HCT116 (cell line): ENCODE results near the gene ZNF606. TPM values are rescaled to one million over a fixed set of nuclear protein-coding genes. Genes with fewer than 3 reads are reported as not detected.

Experiments
- ATAC-seq: fragments of 200-7000 bp; cut with Tn5 transposase; 2 replicates; pipeline ENCODE4 v1.9.1; 2020; ENCODE audit warnings: mild to moderate bottlenecking, moderate library complexity
- BruUV-seq: library from RNA; stranded (reverse); fragments of 400-500 nt; replicated peaks from 2 replicates; lab custom pipeline; 2021; lab: Mats Ljungman, UMichigan
- CTCF ChIA-PET: fragments of 300-600 bp; sonication (Branson Sonifier 250); formaldehyde crosslinking; loops from one replicate; lab custom pipeline; 2021; ENCODE audit warnings: antibody characterized with exemption; lab: Charles Lee
- POLR2A ChIA-PET: fragments of 300-600, 350-600 bp; sonication (Branson Sonifier 250); formaldehyde crosslinking; loops from one replicate; lab custom pipeline; 2021; ENCODE audit warnings: antibody characterized with exemption; lab: Charles Lee
- RAD21 ChIA-PET, 2 experiments: fragments of 300-600 bp; sonication (Branson Sonifier 250); formaldehyde crosslinking; loops; one replicate each; lab custom pipeline; 2023; ENCODE audit warnings: low total read pairs in 2 of 2; ENCODE audit not compliant: uncharacterized antibody in 2 of 2, unreplicated experiment in 2 of 2, low non-redundant PET in 1 of 2; lab: Charles Lee
- DNase-seq: peaks from one replicate; pipeline ENCODE4 v3.0.0-alpha.2; 2010; ENCODE audit warnings: low read depth, low spot score
- H2AFZ ChIP-seq: fragments of 200-600 bp; shearing (Covaris generic), sonication (generic); 2 replicates; pipeline ENCODE4 v1.6.1; 2017; ENCODE audit warnings: low read depth, mixed run types, mixed read lengths, antibody characterized with exemption, low read length; ENCODE audit not compliant: poor library complexity, severe bottlenecking
- H3K27ac ChIP-seq: 2 replicates; pipeline ENCODE4 v1.5.1; 2012; ENCODE audit warnings: low read depth, low read length
- H3K27me3 ChIP-seq: fragments of 200-600 bp; sonication (generic); 2 replicates; pipeline ENCODE4 v1.6.1; 2016; ENCODE audit warnings: mixed run types, low read length, mixed read lengths; ENCODE audit not compliant: insufficient read depth
- H3K36me3 ChIP-seq, 2 experiments: fragments of 200-500 bp in 1 of 2; fragments of 200-600 bp in 1 of 2; sonication (Bioruptor generic) in 1 of 2; sonication (generic) in 1 of 2; 2 replicates each; pipeline versions ENCODE4 v1.5.1 to v1.6.1; 2014 to 2016; ENCODE audit warnings: low read length in 2 of 2, inconsistent platforms in 1 of 2, mixed read lengths in 1 of 2, mixed run types in 1 of 2; ENCODE audit not compliant: insufficient read depth in 2 of 2, control insufficient read depth in 1 of 2
- H3K4me1 ChIP-seq, 2 experiments: fragments of 200-600 bp in 1 of 2; sonication (generic) in 1 of 2; 2 replicates each; pipeline versions ENCODE4 v1.5.1 to v1.6.1; 2012 to 2017; ENCODE audit warnings: low read length in 2 of 2, inconsistent platforms in 1 of 2, mild to moderate bottlenecking in 1 of 2, mixed read lengths in 1 of 2, mixed run types in 1 of 2, moderate library complexity in 1 of 2; ENCODE audit not compliant: insufficient read depth in 2 of 2, control insufficient read depth in 1 of 2
- H3K4me2 ChIP-seq: fragments of 200-600 bp; sonication (generic); 2 replicates; pipeline ENCODE4 v1.6.1; 2017; ENCODE audit warnings: mixed run types, low read length, mixed read lengths
- H3K4me3 ChIP-seq, 2 experiments: fragments of 200-600 bp in 1 of 2; sonication (generic) in 1 of 2; replicated peaks in 1 of 2; 2 replicates each; pipeline ENCODE4 v1.5.1; 2011 to 2016; ENCODE audit warnings: low read length in 2 of 2, control low read depth in 1 of 2, low read depth in 1 of 2, mild to moderate bottlenecking in 1 of 2, mixed read lengths in 1 of 2, mixed run types in 1 of 2
- H3K79me2 ChIP-seq: fragments of 200-600 bp; sonication (generic); 2 replicates; pipeline ENCODE4 v1.6.1; 2017; ENCODE audit warnings: mild to moderate bottlenecking, mixed run types, low read length, moderate library complexity, mixed read lengths; ENCODE audit not compliant: insufficient read depth
- H3K9ac ChIP-seq: fragments of 200-600 bp; sonication (generic); 2 replicates; pipeline ENCODE4 v1.6.1; 2016; ENCODE audit warnings: low read length, mixed read lengths
- H3K9me2 ChIP-seq: fragments of 200-600 bp; sonication (generic), shearing (Covaris generic); 2 replicates; pipeline ENCODE4 v1.6.1; 2017; ENCODE audit warnings: mixed run types, mild to moderate bottlenecking, moderate library complexity; ENCODE audit not compliant: insufficient read depth
- H3K9me3 ChIP-seq, 2 experiments: fragments of 200-500 bp in 1 of 2; fragments of 200-600 bp in 1 of 2; sonication (Bioruptor generic) in 1 of 2; sonication (generic) in 1 of 2; 2 replicates each; pipeline ENCODE4 v1.6.1; 2014 to 2017; ENCODE audit warnings: low read length in 2 of 2, mixed read lengths in 2 of 2, inconsistent platforms in 1 of 2, low read depth in 1 of 2, mild to moderate bottlenecking in 1 of 2, mixed run types in 1 of 2, moderate library complexity in 1 of 2; ENCODE audit not compliant: control insufficient read depth in 1 of 2, insufficient read depth in 1 of 2
- H4K20me1 ChIP-seq: fragments of 200-600 bp; sonication (generic), shearing (Covaris generic); 2 replicates; pipeline ENCODE4 v1.6.1; 2017; ENCODE audit warnings: mixed run types, mild to moderate bottlenecking, moderate library complexity; ENCODE audit not compliant: insufficient read depth
- ATF3 ChIP-seq: IDR thresholded peaks from 2 replicates; pipeline ENCODE4 v1.6.1; 2012
- CBX3 ChIP-seq: IDR thresholded peaks from 2 replicates; pipeline ENCODE4 v1.6.1; 2012; ENCODE audit warnings: low read depth
- EGR1 ChIP-seq: IDR thresholded peaks from 2 replicates; pipeline ENCODE4 v1.6.1; 2012; ENCODE audit warnings: low read depth
- ELF1 ChIP-seq: IDR thresholded peaks from 2 replicates; pipeline ENCODE4 v1.6.1; 2012; ENCODE audit warnings: low read depth, borderline replicate concordance
- EZH2 ChIP-seq: fragments of 200-600 bp; sonication (generic); IDR thresholded peaks from 2 replicates; pipeline ENCODE4 v1.6.1; 2017; ENCODE audit warnings: antibody characterized with exemption, mixed run types
- EZH2phosphoT487 ChIP-seq: fragments of 200-600 bp; IDR thresholded peaks from 2 replicates; pipeline ENCODE4 v1.6.1; 2018; ENCODE audit warnings: antibody characterized with exemption, borderline replicate concordance
- FOSL1 ChIP-seq: IDR thresholded peaks from 2 replicates; pipeline ENCODE4 v1.6.1; 2012; ENCODE audit warnings: low read depth
- JUND ChIP-seq: IDR thresholded peaks from 2 replicates; pipeline ENCODE4 v1.6.1; 2012
- POLR2A ChIP-seq: IDR thresholded peaks from 2 replicates; pipeline ENCODE4 v1.7.0; 2011; ENCODE audit warnings: borderline replicate concordance; ENCODE audit not compliant: insufficient read depth, insufficient read length; ENCODE audit errors: extremely low read depth
- POLR2AphosphoS5 ChIP-seq: IDR thresholded peaks from 2 replicates; pipeline ENCODE4 v1.6.1; 2011; ENCODE audit warnings: mild to moderate bottlenecking, low read depth, low read length, moderate library complexity
- RAD21 ChIP-seq: IDR thresholded peaks from 2 replicates; pipeline ENCODE4 v1.6.1; 2012; ENCODE audit warnings: low read depth, mild to moderate bottlenecking
- SP1 ChIP-seq: IDR thresholded peaks from 2 replicates; pipeline ENCODE4 v1.6.1; 2012; ENCODE audit warnings: low read depth
- SRF ChIP-seq: IDR thresholded peaks from 2 replicates; pipeline ENCODE4 v1.6.1; 2012; ENCODE audit warnings: low read depth
- ZNF274 ChIP-seq: fragments of 200-500 bp; sonication (Bioruptor generic); IDR thresholded peaks from 2 replicates; pipeline ENCODE4 v1.6.1; 2014; ENCODE audit warnings: mild to moderate bottlenecking, low read depth, low read length, inconsistent platforms
- intact Hi-C: fragments of 100-400 bp; cut with micrococcal nuclease; formaldehyde crosslinking; loops from 2 replicates; pipeline ENCODE4 v1.10.0; 2022
- total RNA-seq: library from RNA; stranded (reverse); gene quantifications from one replicate; pipeline ENCODE4 v1.2.1, GENCODE V29; 2021; ENCODE audit not compliant: unreplicated experiment
- TF ChIP-seq, protein P1 (sequence below): IDR thresholded peaks from 2 replicates; pipeline ENCODE4 v1.6.1; 2011; ENCODE audit warnings: mild to moderate bottlenecking, low read length, moderate library complexity; ENCODE audit not compliant: insufficient replicate concordance; ENCODE audit errors: extremely low read depth

ZNF606 gene
- total RNA-seq, 1 experiment from 2014 or later: 0.05 TPM

- intact Hi-C loops: no loop called here
- Histone ChIP-seq H3K27me3 (no peaks in the 10 kb centered on the region), H3K4me2 (no peak overlapping the region), H3K36me3 (no peaks in the 10 kb centered on the region), H2AFZ (no peak overlapping the region), H3K9me2 (no peaks in the 10 kb centered on the region), H3K27ac (no peak overlapping the region), H4K20me1 (no peaks in the 10 kb centered on the region), H3K4me3 (no peak overlapping the region), H3K4me1 (no peaks in the 10 kb centered on the region), H3K9ac (no peak overlapping the region), H3K79me2 (no peaks in the 10 kb centered on the region), H3K9me3 (peaks cover 12 to 26% of the 10 kb centered on the region in 2 experiments; a peak in 2 of 4 replicates)
- BruUV-seq: no TSS peak
- ChIA-PET POLR2A (no interaction called here), CTCF (no interaction called here), RAD21 (no interaction called here)
- no peak for ATAC-seq
- TF ChIP-seq ZNF274 (no peak), CBX3 (no peak), EZH2phosphoT487 (no peak), EGR1 (no peak), EZH2 (no peak), SRF (no peak), POLR2AphosphoS5 (no peak), JUND (no peak), POLR2A (no peak), ELF1 (no peak), ATF3 (no peak), SP1 (no peak), RAD21 (no peak), FOSL1 (no peak)
- TF ChIP-seq, protein P1, sequence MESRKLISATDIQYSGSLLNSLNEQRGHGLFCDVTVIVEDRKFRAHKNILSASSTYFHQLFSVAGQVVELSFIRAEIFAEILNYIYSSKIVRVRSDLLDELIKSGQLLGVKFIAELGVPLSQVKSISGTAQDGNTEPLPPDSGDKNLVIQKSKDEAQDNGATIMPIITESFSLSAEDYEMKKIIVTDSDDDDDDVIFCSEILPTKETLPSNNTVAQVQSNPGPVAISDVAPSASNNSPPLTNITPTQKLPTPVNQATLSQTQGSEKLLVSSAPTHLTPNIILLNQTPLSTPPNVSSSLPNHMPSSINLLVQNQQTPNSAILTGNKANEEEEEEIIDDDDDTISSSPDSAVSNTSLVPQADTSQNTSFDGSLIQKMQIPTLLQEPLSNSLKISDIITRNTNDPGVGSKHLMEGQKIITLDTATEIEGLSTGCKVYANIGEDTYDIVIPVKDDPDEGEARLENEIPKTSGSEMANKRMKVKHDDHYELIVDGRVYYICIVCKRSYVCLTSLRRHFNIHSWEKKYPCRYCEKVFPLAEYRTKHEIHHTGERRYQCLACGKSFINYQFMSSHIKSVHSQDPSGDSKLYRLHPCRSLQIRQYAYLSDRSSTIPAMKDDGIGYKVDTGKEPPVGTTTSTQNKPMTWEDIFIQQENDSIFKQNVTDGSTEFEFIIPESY: no peak
- no peak for DNase-seq
These were observed 37.9 kb downstream of the ZNF606 start for GRCh38 chr19:57964761-57965160.
